GM19328 (cell line): Measurements from ENCODE around the gene THRAP3.
"Not testable (repeated sequence)": the region's sequence is repeated elsewhere in the genome, so short reads cannot be mapped to it uniquely, and the experiment has no call there.

Experiments used
- ATAC-seq: cut with Tn5 transposase; IDR thresholded peaks from one replicate; pipeline ENCODE4 v1.9.1; 2021; ENCODE audit warnings: mild to moderate bottlenecking, moderate library complexity; ENCODE audit not compliant: unreplicated experiment

THRAP3 gene

GRCh38 chr1:36223996-36224536, at the start of gene THRAP3:
THRAP3 (plus strand) TSS chr1:36224443; CDS start chr1:36282564, 58,121 bp downstream.
- ATAC-seq, result peak; percentile 92

- no peak for ATAC-seq
These were observed 49.5 kb upstream of the THRAP3 start for GRCh38 chr1:36174713-36175112.

GRCh38 chr1:36175137-36176095, 48.8 kb upstream of the THRAP3 start:
- ATAC-seq, result no peak

- ATAC-seq, result no peak
These were observed 47.9 kb upstream of the THRAP3 start for GRCh38 chr1:36176106-36176949.

- no peak for ATAC-seq
These were observed 46.4 kb upstream of the THRAP3 start for GRCh38 chr1:36177589-36178431.

- ATAC-seq, result no peak
These were observed 45.6 kb upstream of the THRAP3 start for GRCh38 chr1:36178471-36179219.

GRCh38 chr1:36179220-36179600, 45.0 kb upstream of the THRAP3 start:
- no peak for ATAC-seq

- no peak for ATAC-seq
These were observed 41.5 kb upstream of the THRAP3 start for GRCh38 chr1:36182734-36183133.

- ATAC-seq, result no peak
These were observed 40.9 kb upstream of the THRAP3 start for GRCh38 chr1:36183309-36183856.

- no peak for ATAC-seq
These were observed 36.2 kb upstream of the THRAP3 start for GRCh38 chr1:36187800-36188593.

GRCh38 chr1:36196805-36197204, 27.4 kb upstream of the THRAP3 start:
- not testable (repeated sequence) for ATAC-seq

- no peak for ATAC-seq
These were observed 25.6 kb upstream of the THRAP3 start for GRCh38 chr1:36198641-36199040.

- ATAC-seq, result no peak
These were observed 24.1 kb upstream of the THRAP3 start for GRCh38 chr1:36199934-36200741.

- ATAC-seq, result no peak
These were observed 21.2 kb upstream of the THRAP3 start for GRCh38 chr1:36203027-36203553.

- ATAC-seq, result no peak
These were observed 20.5 kb upstream of the THRAP3 start for GRCh38 chr1:36203554-36204346.

- ATAC-seq, result no peak
These were observed 19.8 kb upstream of the THRAP3 start for GRCh38 chr1:36204347-36204909.
